ENCODE data around the gene PPP1R3G. TPM values are rescaled to one million over a fixed set of nuclear protein-coding genes. Genes with fewer than 3 reads are reported as not detected.

Gene PPP1R3G
- total RNA-seq, 1 experiment from 2014 or later, result 0.15 TPM

- no peak for TF ChIP-seq ZNF532 (CRISPR knock-in tag; IDR thresholded peaks at IDR 0.05; ENCODE audit: borderline replicate concordance)
- no peak for TF ChIP-seq FOXP4 (CRISPR knock-in tag; IDR thresholded peaks at IDR 0.05)
- no peak for TF ChIP-seq ATF1 (CRISPR knock-in tag; IDR thresholded peaks at IDR 0.05)
- TF ChIP-seq EMX1 (CRISPR knock-in tag; IDR thresholded peaks at IDR 0.05), result no peak
- TF ChIP-seq ELF4 (CRISPR knock-in tag; IDR thresholded peaks at IDR 0.05; ENCODE audit: low read depth), result no peak
- TF ChIP-seq NR3C1 (CRISPR knock-in tag; conservative IDR thresholded peaks at IDR 0.05; ENCODE audit: low read depth), result no peak
- TF ChIP-seq, protein P1, sequence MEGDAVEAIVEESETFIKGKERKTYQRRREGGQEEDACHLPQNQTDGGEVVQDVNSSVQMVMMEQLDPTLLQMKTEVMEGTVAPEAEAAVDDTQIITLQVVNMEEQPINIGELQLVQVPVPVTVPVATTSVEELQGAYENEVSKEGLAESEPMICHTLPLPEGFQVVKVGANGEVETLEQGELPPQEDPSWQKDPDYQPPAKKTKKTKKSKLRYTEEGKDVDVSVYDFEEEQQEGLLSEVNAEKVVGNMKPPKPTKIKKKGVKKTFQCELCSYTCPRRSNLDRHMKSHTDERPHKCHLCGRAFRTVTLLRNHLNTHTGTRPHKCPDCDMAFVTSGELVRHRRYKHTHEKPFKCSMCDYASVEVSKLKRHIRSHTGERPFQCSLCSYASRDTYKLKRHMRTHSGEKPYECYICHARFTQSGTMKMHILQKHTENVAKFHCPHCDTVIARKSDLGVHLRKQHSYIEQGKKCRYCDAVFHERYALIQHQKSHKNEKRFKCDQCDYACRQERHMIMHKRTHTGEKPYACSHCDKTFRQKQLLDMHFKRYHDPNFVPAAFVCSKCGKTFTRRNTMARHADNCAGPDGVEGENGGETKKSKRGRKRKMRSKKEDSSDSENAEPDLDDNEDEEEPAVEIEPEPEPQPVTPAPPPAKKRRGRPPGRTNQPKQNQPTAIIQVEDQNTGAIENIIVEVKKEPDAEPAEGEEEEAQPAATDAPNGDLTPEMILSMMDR (IDR thresholded peaks at IDR 0.05), result no peak
- no peak for TF ChIP-seq NFE2L1 (CRISPR knock-in tag; IDR thresholded peaks at IDR 0.05)
- TF ChIP-seq SP1 (CRISPR knock-in tag; conservative IDR thresholded peaks at IDR 0.05), result no peak
- no peak for TF ChIP-seq TCF7 (CRISPR knock-in tag; IDR thresholded peaks at IDR 0.05; ENCODE audit: low read depth)
- TF ChIP-seq PREB (CRISPR knock-in tag; IDR thresholded peaks at IDR 0.05; ENCODE audit: borderline replicate concordance), result no peak
- no peak for TF ChIP-seq ZNF423 (CRISPR knock-in tag; IDR thresholded peaks at IDR 0.05)
- no peak for TF ChIP-seq ZNF317 (CRISPR knock-in tag; IDR thresholded peaks at IDR 0.05; ENCODE audit: borderline replicate concordance, low read depth)
- TF ChIP-seq FOXK1 (CRISPR knock-in tag; IDR thresholded peaks at IDR 0.05), result no peak
Observed at GRCh38 chr6:5121956-5122355, 36.8 kb downstream of the PPP1R3G start (continued).

DNA sequence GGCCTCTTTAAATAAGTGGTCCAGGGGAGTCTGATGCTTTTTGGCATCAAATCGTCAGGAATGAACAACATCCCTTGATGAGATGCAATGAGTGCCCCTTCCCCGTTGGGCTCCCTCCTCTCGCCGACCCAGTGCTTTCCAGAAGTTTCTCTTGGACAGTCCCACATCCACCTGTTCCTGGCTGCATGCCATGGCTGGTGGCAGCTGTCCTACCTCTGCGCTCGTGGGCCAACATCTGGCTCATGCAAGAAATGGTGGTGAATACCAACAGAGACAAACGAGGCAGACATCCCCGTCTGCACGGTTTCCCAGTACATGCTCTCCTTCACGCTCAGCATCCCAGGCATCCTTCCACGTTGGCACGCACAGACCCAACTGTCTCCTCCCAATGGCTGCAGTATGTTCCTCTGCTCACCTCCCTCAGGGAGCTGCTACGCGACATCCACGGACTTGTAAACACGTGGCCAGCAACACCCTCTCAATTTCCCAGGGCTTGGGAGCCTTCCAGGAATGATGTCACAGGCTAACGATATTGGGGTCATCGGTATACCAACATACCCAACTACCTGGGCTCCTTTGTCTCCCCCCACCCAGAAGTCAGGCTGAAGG is 37.5 kb downstream of the PPP1R3G start:
- H3K27ac Mint-ChIP-seq, result 0 out of 2 replicates have a peak overlapping the region, but pooled peaks have one; percentile 65
- ATAC-seq (no peak), DNase-seq (ENCODE audit: low spot score) (no peak)
- no peaks in the 10 kb centered on the region for H3K27me3 Mint-ChIP-seq (ENCODE audit: low read depth)
- peaks cover 15% of the 10 kb centered on the region for H3K4me1 Mint-ChIP-seq
- no peak overlapping the region for H3K4me3 Mint-ChIP-seq
- TF ChIP-seq TCF7 (CRISPR knock-in tag; IDR thresholded peaks at IDR 0.05; ENCODE audit: low read depth), result no peak
- no peak for TF ChIP-seq NR1H2 (CRISPR knock-in tag; IDR thresholded peaks at IDR 0.05)
- no peak for TF ChIP-seq RORB (CRISPR knock-in tag; IDR thresholded peaks at IDR 0.05)
- no peak for TF ChIP-seq USF2 (CRISPR knock-in tag; IDR thresholded peaks at IDR 0.05)
- TF ChIP-seq GABPB1 (CRISPR knock-in tag; IDR thresholded peaks at IDR 0.05), result no peak
- no peak for TF ChIP-seq MYBL2 (CRISPR knock-in tag; IDR thresholded peaks at IDR 0.05)
- TF ChIP-seq, protein P2, sequence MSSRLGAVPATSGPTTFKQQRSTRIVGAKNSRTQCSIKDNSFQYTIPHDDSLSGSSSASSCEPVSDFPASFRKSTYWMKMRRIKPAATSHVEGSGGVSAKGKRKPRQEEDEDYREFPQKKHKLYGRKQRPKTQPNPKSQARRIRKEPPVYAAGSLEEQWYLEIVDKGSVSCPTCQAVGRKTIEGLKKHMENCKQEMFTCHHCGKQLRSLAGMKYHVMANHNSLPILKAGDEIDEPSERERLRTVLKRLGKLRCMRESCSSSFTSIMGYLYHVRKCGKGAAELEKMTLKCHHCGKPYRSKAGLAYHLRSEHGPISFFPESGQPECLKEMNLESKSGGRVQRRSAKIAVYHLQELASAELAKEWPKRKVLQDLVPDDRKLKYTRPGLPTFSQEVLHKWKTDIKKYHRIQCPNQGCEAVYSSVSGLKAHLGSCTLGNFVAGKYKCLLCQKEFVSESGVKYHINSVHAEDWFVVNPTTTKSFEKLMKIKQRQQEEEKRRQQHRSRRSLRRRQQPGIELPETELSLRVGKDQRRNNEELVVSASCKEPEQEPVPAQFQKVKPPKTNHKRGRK (CRISPR knock-in tag; IDR thresholded peaks at IDR 0.05; ENCODE audit: borderline replicate concordance), result no peak
- no peak for TF ChIP-seq FOXK1 (CRISPR knock-in tag; IDR thresholded peaks at IDR 0.05)
- TF ChIP-seq SOX15 (CRISPR knock-in tag; IDR thresholded peaks at IDR 0.05), result no peak
- TF ChIP-seq PREB (CRISPR knock-in tag; IDR thresholded peaks at IDR 0.05; ENCODE audit: borderline replicate concordance), result no peak
- TF ChIP-seq ELF4 (CRISPR knock-in tag; IDR thresholded peaks at IDR 0.05; ENCODE audit: low read depth), result no peak
- TF ChIP-seq OVOL2 (CRISPR knock-in tag; IDR thresholded peaks at IDR 0.05; ENCODE audit: borderline replicate concordance), result no peak
- POLR2A ChIA-PET, result no interaction called here
- H3K9me3 Mint-ChIP-seq, result peaks cover 13% of the 10 kb centered on the region
- H3K36me3 Mint-ChIP-seq, result 0 out of 2 replicates have a peak, but pooled peaks cover 7% of the 10 kb centered on the region
- CTCF ChIA-PET, result no interaction called here
